Vagina (tissue), 2 donors: ENCODE results near the gene CTNNBL1. TPM values are rescaled to one million over a fixed set of nuclear protein-coding genes. Genes with fewer than 3 reads are reported as not detected.

Experiments
- DNase-seq, 2 donors: peaks; one replicate each; pipeline ENCODE4 v3.0.0-alpha.2; 2017; ENCODE audit errors: extremely low spot score in 2 of 2
- H3K27ac ChIP-seq: fragments of 200-600 bp; sonication (generic); one replicate; pipeline ENCODE4 v1.5.1; 2019
- H3K27me3 ChIP-seq: fragments of 200-600 bp; sonication (generic); one replicate; pipeline ENCODE4 v1.5.1; 2019
- H3K36me3 ChIP-seq, 2 donors: fragments of 200-600 bp; sonication (generic); one replicate each; pipeline ENCODE4 v1.5.1; 2017 to 2019
- H3K4me1 ChIP-seq: fragments of 200-600 bp; sonication (generic); one replicate; pipeline ENCODE4 v1.5.1; 2019
- H3K4me3 ChIP-seq, 2 donors: fragments of 200-600 bp; sonication (generic); 1 replicate in 1 of 2; 2 replicates in 1 of 2; pipeline ENCODE4 v1.5.1; 2016 to 2019
- H3K9me3 ChIP-seq: fragments of 200-600 bp; sonication (generic); one replicate; pipeline ENCODE4 v1.5.1; 2019
- POLR2A ChIP-seq, 2 donors: fragments of 450-650 bp; IDR thresholded peaks; one replicate each; pipeline ENCODE4 v1.6.1; 2017; ENCODE audit warnings: antibody characterized with exemption in 2 of 2, mild to moderate bottlenecking in 2 of 2, moderate library complexity in 2 of 2
- POLR2AphosphoS5 ChIP-seq, 2 donors: sonication (generic); formaldehyde crosslinking; IDR thresholded peaks; one replicate each; pipeline ENCODE4 v1.9.0; 2017; ENCODE audit warnings: antibody characterized with exemption in 2 of 2, mild to moderate bottlenecking in 2 of 2, low read depth in 1 of 2; ENCODE audit not compliant: insufficient read depth in 1 of 2
- intact Hi-C: fragments of 100-400 bp; cut with DNase I; formaldehyde crosslinking; loops from one replicate; pipeline ENCODE4 v1.15.1; 2023
- total RNA-seq: library from RNA; depleted of rRNA; stranded (reverse); fragments of >200 nt; gene quantifications from one replicate; pipeline ENCODE4 v1.2.3, GENCODE V29; 2016
- TF ChIP-seq, protein P1 (sequence below), 3 experiments: fragments of 450-650 bp in 2 of 3; fragments of 200-600 bp in 1 of 3; sonication (generic) in 1 of 3; IDR thresholded peaks; one replicate each; pipeline ENCODE4 v1.5.1; 2017 to 2019; ENCODE audit warnings: antibody characterized with exemption in 3 of 3, mild to moderate bottlenecking in 2 of 3, moderate library complexity in 2 of 3

Gene CTNNBL1
- total RNA-seq, 1 donor from 2014 or later, result 40.3 TPM

DNA sequence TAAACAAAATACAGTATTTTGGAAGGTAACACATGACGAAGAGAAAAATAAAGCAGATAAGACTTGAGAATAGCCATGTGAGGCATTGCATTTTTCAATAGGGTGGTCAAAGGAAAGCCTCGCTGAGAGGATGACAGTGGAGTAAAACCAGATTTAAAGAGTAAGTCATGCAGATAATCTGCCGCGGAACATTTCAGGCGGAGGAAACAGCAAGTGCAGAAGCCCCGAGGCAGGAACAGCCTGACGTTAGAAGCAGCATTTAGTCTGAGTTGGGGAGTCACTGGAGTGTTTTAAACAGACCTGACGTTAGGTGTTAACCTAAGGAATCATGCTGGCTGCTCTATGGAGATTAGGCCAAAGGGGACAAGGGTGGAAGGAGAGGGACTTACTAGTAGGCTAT lies 144.1 kb downstream of the CTNNBL1 start:
- no peak overlapping the region for H3K27ac ChIP-seq
- intact Hi-C loops, result no loop called here
- TF ChIP-seq POLR2A (IDR thresholded peaks at IDR 0.05) (no peak), POLR2AphosphoS5 (IDR thresholded peaks at IDR 0.05; ENCODE audit: insufficient read depth in 1 of 2, low read depth in 1 of 2) (no peak)
- TF ChIP-seq, protein P1, sequence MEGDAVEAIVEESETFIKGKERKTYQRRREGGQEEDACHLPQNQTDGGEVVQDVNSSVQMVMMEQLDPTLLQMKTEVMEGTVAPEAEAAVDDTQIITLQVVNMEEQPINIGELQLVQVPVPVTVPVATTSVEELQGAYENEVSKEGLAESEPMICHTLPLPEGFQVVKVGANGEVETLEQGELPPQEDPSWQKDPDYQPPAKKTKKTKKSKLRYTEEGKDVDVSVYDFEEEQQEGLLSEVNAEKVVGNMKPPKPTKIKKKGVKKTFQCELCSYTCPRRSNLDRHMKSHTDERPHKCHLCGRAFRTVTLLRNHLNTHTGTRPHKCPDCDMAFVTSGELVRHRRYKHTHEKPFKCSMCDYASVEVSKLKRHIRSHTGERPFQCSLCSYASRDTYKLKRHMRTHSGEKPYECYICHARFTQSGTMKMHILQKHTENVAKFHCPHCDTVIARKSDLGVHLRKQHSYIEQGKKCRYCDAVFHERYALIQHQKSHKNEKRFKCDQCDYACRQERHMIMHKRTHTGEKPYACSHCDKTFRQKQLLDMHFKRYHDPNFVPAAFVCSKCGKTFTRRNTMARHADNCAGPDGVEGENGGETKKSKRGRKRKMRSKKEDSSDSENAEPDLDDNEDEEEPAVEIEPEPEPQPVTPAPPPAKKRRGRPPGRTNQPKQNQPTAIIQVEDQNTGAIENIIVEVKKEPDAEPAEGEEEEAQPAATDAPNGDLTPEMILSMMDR (IDR thresholded peaks at IDR 0.05), result no peak

DNA sequence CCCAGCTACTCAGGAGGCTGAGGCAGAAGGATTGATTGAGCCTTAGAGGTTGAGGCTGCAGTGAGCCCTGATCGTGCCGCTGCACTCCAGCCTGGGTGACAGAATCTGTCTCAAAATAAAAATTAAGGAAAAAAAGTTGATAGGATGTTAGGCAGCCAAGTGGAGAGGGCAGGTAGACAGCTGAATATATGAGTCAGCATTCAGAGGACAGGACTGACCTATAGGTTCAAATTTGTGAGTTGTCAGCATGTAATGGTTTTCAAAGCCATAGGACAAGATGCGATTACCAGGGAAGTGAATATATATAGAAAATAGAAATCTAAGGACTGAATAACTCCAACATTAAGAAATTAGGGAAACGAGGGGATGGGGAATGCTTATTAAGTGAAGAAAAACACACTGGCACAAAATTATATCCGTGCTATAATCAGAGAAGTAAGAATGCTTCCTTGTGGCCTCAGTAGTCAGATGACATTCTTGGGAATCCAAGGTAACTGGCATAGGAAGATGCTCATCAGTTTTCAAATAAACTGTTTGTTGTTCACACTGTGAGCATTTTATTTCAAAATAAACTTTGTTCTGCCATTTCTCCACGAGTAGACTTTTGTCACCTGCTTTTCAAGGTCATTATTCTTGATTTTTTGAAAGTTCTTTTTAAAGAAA lies 145.1 kb downstream of the CTNNBL1 start:
- Histone ChIP-seq H3K4me1 (no peaks in the 10 kb centered on the region), H3K36me3 (peaks cover 0 to 27% of the 10 kb centered on the region in 2 donors), H3K27ac (no peak overlapping the region), H3K9me3 (no peaks in the 10 kb centered on the region), H3K4me3 (no peak overlapping the region), H3K27me3 (no peaks in the 10 kb centered on the region)
- intact Hi-C loops, result no loop called here
- DNase-seq, result no peak
- TF ChIP-seq POLR2A (IDR thresholded peaks at IDR 0.05) (no peak), POLR2AphosphoS5 (IDR thresholded peaks at IDR 0.05; ENCODE audit: insufficient read depth in 1 of 2, low read depth in 1 of 2) (no peak)
- TF ChIP-seq, protein P1 (IDR thresholded peaks at IDR 0.05), result no peak

More for the DNA sequence above, 144.1 kb downstream of the CTNNBL1 start:
- Histone ChIP-seq H3K4me1 (no peaks in the 10 kb centered on the region), H3K27me3 (no peaks in the 10 kb centered on the region), H3K36me3 (peaks cover 0 to 23% of the 10 kb centered on the region in 2 donors), H3K9me3 (no peaks in the 10 kb centered on the region), H3K4me3 (no peak overlapping the region)
- DNase-seq, result no peak

DNA sequence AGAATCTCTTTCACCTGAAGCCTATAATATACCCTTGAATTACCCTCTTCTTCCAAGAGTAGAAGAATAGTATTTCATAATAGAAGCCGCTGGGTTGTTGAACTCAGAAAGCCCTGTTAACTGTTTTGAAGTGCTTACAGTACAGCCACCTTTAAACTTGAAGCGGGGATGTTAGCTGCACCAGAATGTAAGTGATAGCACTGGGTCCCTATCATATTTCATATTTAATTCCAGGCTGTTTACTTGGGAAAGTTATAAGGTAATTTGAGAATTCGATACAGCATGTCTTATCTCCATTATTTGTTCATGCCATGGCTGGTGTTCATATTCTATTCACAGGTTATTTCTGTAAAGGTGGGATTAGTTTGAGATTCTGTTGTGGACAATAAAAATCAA lies 145.6 kb downstream of the CTNNBL1 start:
- no peak for DNase-seq
- Histone ChIP-seq H3K36me3 (peaks cover 0 to 27% of the 10 kb centered on the region in 2 donors), H3K27ac (no peak overlapping the region), H3K4me1 (no peaks in the 10 kb centered on the region), H3K4me3 (no peak overlapping the region), H3K27me3 (no peaks in the 10 kb centered on the region), H3K9me3 (no peaks in the 10 kb centered on the region)
- TF ChIP-seq, protein P1 (IDR thresholded peaks at IDR 0.05), result no peak
- TF ChIP-seq POLR2AphosphoS5 (IDR thresholded peaks at IDR 0.05; ENCODE audit: insufficient read depth in 1 of 2, low read depth in 1 of 2), result no peak
- no peak for TF ChIP-seq POLR2A (IDR thresholded peaks at IDR 0.05)
- intact Hi-C loops, result no loop called here

DNA sequence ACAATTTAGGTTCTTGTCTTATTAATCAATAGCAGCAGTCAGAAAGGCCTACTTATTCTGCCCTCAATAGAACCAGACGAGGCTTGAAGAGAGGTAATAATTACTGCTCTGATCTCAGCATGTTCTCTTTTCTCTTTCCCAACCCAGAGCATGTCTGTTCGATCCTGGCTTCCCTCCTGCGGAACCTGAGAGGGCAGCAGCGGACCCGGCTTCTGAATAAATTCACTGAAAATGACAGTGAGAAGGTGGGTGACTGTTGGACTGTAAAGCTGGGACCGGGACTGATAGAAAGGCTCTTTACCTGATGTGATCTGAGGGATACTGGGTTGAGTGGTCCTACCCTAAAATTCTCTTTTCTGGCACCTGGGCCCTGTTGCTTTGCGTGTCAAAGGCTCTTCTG lies 146.1 kb downstream of the CTNNBL1 start:
- intact Hi-C loops, result no loop called here
- TF ChIP-seq POLR2AphosphoS5 (IDR thresholded peaks at IDR 0.05; ENCODE audit: insufficient read depth in 1 of 2, low read depth in 1 of 2) (no peak), POLR2A (IDR thresholded peaks at IDR 0.05) (no peak)
- TF ChIP-seq, protein P1 (IDR thresholded peaks at IDR 0.05), result no peak
- H3K27me3 ChIP-seq, result no peaks in the 10 kb centered on the region
- no peak for DNase-seq
- no peak overlapping the region for H3K27ac ChIP-seq
- H3K4me3 ChIP-seq, result no peak overlapping the region
- H3K9me3 ChIP-seq, result no peaks in the 10 kb centered on the region
- H3K36me3 ChIP-seq, result peaks cover 0 to 28% of the 10 kb centered on the region in 2 donors
- no peaks in the 10 kb centered on the region for H3K4me1 ChIP-seq

DNA sequence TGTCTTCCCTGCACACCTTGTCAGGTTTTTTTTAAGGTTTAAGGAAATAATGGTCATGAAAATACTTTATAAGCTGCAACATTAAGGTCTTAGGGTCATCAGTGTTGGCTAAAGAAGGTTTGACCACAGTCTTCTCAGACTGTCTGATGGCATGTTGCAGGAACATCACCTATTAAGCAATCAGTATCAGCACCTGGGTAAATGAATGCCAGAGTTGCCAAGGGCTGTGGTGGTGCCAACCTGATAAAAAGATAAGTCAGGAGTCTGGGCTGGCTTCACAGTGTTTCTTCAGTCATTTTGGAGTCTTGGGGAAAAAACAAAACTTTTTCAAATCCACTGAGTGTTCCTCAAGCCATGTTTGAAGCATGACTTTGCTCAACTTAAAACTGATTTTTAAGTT lies 147.6 kb downstream of the CTNNBL1 start:
- Histone ChIP-seq H3K36me3 (peaks cover 0 to 34% of the 10 kb centered on the region in 2 donors), H3K4me3 (no peak overlapping the region), H3K27me3 (no peaks in the 10 kb centered on the region), H3K27ac (no peak overlapping the region), H3K9me3 (no peaks in the 10 kb centered on the region), H3K4me1 (no peaks in the 10 kb centered on the region)
- intact Hi-C loops, result no loop called here
- no peak for TF ChIP-seq POLR2A (IDR thresholded peaks at IDR 0.05)
- no peak for DNase-seq
